C4-2B (cell line): ENCODE data around the gene CLIP1.

ENCODE experiments used
- CTCF ChIP-seq: fragments of 450-650 bp; conservative IDR thresholded peaks from 2 replicates; pipeline ENCODE4 v1.5.1; 2017; ENCODE audit warnings: mild to moderate bottlenecking
- ZFX ChIP-seq: fragments of 450-650 bp; IDR thresholded peaks from 2 replicates; pipeline ENCODE4 v1.6.1; 2017

- TF ChIP-seq ZFX (no peak), CTCF (no peak)
Observed at GRCh38 chr12:122363782-122364181, 58.7 kb downstream of the CLIP1 start.
